OCI-M2 (cell line): ENCODE measurements around the gene TRIM15.
A peak's percentile ranks its signal among the peaks of the same experiment; 100 is the strongest.
"Not testable (repeated sequence)": the region's sequence is repeated elsewhere in the genome, so short reads cannot be mapped to it uniquely, and the experiment has no call there.

Experiments used
- DNase-seq: peaks from one replicate; lab custom pipeline; 2025; ENCODE audit not compliant: unreplicated experiment; lab: John Stamatoyannopoulos, UW

TRIM15 gene

GRCh38 chr6:30162265-30163089 is 869 bp upstream of the TRIM15 start:
- no peak for DNase-seq

GRCh38 chr6:30163918-30164654 is 740 bp downstream of the TRIM15 start:
- no peak for DNase-seq

- no peak for DNase-seq
These were observed 1.4 kb downstream of the TRIM15 start for GRCh38 chr6:30164714-30165113.

GRCh38 chr6:30165238-30165637 is 1.9 kb downstream of the TRIM15 start:
- DNase-seq = not testable (repeated sequence)

- DNase-seq = no peak
These were observed 3.8 kb downstream of the TRIM15 start for GRCh38 chr6:30167101-30167500.

GRCh38 chr6:30168741-30169140 is 5.4 kb downstream of the TRIM15 start:
- no peak for DNase-seq

GRCh38 chr6:30169658-30170614 is 6.6 kb downstream of the TRIM15 start:
- peak; percentile 71 for DNase-seq

- DNase-seq = no peak
These were observed 8.5 kb downstream of the TRIM15 start for GRCh38 chr6:30171677-30172471.

GRCh38 chr6:30172681-30173080 is 9.3 kb downstream of the TRIM15 start:
- no peak for DNase-seq

- no peak for DNase-seq
These were observed 12.4 kb downstream of the TRIM15 start for GRCh38 chr6:30175765-30176164.

- DNase-seq = no peak
These were observed 15.5 kb downstream of the TRIM15 start for GRCh38 chr6:30178837-30179236.

- DNase-seq = no peak
These were observed 16.8 kb downstream of the TRIM15 start for GRCh38 chr6:30180145-30180544.

GRCh38 chr6:30184417-30185031 is 21.2 kb downstream of the TRIM15 start:
- no peak for DNase-seq

GRCh38 chr6:30185846-30186484 is 22.6 kb downstream of the TRIM15 start:
- no peak for DNase-seq

- DNase-seq = no peak
These were observed 25.2 kb downstream of the TRIM15 start for GRCh38 chr6:30188541-30188940.

- DNase-seq = no peak
These were observed 28.7 kb downstream of the TRIM15 start for GRCh38 chr6:30192076-30192475.

- no peak for DNase-seq
These were observed 31.7 kb downstream of the TRIM15 start for GRCh38 chr6:30194797-30195690.

GRCh38 chr6:30195951-30196350 is 32.6 kb downstream of the TRIM15 start:
- DNase-seq = no peak
